DMS53 treated with DMSO at 0.1 percent for 48 hours (cell line): ENCODE results near the gene AP1S3.
"Not testable (repeated sequence)": the region's sequence is repeated elsewhere in the genome, so short reads cannot be mapped to it uniquely, and the experiment has no call there.

Experiments used
- DNase-seq: peaks from one replicate; lab custom pipeline; 2025; ENCODE audit not compliant: unreplicated experiment; lab: John Stamatoyannopoulos, UW

Gene AP1S3

DNA sequence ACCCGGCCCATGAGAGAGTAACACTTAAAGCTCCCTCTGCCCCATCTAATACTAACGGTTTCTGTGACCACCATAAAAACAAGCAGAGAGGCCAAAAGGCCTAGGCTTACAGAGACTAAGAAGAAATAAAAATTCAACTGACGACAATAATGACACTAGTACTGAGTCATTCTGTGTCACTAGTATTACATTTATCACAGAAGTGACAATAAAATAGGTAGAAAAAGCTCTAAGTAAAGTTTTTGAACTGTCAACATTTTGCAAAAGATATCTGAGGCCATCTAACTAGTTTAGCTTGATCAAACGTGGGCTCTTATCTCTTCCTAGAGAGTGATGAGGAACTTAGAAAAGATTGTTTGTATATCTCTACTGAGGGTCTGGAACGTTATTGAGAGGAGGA, 35.6 kb downstream of the AP1S3 start:
- no peak for DNase-seq

DNA sequence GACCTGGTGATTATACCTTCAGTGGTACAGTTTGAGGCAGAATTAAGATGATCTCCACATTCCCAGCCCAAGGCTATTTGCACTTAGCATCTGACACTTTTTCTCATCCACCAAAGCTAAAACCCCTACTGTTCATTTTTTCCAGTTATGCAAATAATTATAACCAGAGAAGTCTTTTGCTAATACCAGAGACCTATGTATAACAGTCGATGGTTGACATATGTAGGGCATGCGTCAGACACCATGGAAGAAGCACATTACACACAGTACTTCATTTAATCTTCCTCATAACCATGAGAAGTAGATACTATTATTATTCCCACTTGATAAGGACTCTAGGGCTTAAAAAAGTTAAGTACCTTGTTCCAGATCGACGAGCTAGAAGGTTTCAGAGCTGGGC, 36.5 kb downstream of the AP1S3 start:
- DNase-seq, result no peak

DNA sequence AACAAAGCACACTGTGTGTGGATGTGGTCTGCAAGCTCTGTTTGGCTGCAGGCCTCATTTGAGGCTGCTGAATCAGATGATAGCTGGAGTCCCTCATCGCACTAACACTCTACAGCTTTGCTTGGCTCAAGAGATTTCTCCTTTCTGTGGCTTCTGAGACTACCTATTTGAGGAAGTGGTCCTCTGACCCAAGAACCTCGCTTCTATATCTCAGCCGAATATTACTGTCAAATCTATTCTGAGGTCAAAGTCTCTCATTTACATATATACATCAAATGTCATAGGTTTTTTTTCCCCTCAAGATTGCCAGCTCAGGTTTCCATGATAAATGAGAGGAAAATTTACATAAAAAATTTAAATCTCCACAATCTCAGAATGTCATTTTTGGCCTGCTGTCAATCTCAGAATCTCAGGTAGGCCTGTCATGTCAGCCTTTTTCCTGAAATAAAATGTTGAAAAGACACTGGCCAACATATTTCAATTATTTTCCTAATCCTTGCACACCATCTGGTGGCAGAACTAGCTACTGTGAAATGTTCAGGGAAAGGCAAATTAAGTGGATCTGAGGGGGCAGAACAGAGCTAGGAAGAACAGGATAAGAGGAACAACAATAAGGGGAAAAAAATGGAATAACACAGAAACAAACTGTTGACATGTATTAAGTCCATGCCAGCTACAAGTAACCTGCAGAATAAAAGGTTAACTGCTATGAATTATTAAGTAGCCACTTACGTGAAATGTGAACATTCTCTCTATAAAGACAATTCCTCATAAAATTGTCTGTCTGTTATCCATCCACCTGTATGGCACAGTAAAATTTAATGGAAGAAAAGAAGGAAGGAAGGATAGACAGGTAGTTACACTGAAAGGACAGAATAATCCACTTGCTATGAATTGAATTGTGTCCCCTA, 39.3 kb downstream of the AP1S3 start:
- DNase-seq, result peak; percentile 19

DNA sequence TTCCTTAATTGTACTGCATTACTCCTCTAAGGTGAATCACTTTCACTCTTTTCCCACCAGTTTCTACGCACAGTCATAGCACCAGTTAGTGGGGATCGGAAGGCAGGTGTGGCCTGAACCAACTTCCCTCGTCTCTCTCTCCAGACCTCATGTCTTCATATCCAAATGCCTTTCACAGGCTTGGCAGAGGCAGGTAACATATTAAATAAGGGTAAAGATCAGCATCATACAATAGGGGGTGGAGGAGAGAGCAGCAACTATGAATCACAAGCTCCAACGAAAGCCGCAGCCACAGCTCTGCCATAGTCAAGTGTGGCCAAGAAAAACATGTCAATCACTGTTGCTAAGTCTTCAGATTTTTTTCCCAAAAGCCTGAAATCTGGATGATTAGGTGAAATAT, 40.3 kb downstream of the AP1S3 start:
- no peak for DNase-seq

DNA sequence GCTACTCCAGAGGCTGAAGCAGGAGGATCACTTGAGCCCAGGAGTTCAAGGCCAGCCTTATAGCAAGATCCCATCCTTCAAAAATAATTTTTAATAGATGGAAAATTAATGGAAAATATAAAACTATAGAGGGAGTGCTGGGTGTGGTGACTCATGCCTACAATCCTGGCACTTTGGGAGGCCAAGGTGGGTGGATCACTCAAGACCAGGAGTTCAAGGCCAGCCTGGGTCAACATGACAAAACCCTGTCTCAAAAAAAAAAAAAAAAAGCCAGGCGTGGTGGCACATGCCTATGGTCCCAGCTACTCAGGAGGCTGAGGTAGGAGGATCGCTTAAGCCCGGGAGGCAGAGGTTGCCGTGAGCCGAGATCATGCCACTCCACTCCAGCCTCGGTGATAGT, 48.0 kb downstream of the AP1S3 start:
- DNase-seq, result no peak

DNA sequence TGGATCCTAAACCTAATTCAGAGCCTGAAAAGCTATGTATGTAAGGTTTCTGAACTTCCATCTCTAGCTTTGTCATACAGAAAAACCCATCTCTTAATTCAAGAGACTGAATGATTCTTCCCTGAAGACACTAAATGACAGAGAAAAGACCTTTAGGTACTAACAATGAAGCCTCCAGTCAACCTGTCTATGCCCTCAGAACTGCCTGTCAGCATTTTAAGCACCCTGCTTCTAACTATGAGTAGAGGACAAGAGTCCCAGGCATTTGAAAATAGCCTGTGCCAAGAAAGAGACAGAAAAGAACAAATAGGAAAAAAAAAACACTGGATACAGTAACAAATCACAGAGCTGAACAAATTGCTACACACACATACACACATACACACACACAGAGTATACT, 48.6 kb downstream of the AP1S3 start:
- no peak for DNase-seq

DNA sequence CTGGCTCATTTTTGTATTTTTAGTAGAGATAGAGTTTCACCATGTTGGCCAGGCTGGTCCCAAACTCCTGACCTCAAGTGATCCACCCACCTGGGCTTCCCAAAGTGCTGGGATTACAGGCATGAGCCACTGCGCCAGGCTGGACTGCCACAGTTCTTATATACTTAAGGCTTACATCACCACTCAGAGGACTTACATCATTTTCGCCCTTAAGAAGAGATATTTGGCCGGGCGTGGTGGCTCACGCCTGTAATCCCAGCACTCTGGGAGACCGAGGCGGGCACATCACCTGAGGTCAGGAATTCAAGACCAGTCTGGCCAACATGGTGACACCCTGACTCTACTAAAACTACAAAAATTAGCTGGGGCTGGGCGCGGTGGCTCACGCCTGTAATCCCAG, 49.3 kb downstream of the AP1S3 start:
- DNase-seq, result not testable (repeated sequence)

DNA sequence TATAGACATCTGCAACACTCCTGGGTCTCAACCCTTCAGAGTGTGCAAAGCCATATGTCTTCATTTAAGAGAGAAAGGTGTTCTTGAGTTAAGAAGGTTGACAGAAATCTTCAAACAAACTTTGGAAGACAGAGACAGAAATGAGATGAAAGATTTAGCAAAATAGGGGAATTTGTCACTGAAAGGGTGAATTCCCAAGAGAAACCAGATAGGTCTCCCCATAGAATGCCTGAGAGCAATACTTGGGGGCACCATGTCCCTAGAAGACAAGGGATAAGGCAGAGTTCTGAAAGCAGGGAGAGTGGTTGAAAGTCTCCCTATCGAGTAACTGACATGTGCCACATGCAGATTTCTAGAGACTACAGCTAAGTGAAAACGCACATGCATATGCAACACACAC, 50.0 kb downstream of the AP1S3 start:
- DNase-seq, result no peak

DNA sequence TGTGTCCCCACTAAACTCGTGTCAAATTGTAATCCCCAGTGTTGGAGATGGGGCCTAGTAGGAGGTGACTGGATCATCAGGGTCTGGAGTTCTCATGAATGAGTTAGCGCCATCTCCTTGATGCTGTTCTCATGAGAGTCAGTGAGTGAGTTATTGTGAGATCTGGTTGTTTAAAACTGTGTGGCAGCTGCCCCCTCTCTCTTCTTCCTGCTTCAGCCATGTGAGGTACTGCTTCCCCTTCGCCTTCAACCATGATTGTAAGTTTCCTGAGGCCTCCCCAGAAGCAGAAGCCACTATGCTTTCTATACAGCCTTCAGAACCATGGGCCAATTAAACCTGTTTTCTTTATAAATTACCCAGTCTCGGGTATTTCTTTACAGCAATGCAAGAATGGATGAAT, 50.4 kb downstream of the AP1S3 start:
- DNase-seq, result no peak

DNA sequence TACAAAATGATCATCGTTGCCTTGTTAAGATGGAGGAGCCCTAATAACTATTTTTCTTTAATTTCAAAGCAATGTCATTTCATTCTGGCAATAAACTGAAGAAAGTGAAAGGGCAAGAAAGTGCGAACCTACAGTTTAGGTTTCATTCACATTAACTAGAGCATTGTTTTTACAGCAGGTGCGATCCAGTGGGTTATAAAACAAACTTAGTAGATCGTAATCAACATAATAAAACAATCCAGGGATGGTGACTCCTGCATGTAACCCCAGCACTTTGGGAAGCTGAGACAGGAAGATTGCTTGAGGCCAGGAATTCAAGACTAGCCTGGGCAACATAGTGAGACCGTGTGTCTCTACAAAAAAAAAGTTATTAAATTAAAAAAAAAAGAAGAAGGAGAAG, 51.1 kb downstream of the AP1S3 start:
- no peak for DNase-seq

DNA sequence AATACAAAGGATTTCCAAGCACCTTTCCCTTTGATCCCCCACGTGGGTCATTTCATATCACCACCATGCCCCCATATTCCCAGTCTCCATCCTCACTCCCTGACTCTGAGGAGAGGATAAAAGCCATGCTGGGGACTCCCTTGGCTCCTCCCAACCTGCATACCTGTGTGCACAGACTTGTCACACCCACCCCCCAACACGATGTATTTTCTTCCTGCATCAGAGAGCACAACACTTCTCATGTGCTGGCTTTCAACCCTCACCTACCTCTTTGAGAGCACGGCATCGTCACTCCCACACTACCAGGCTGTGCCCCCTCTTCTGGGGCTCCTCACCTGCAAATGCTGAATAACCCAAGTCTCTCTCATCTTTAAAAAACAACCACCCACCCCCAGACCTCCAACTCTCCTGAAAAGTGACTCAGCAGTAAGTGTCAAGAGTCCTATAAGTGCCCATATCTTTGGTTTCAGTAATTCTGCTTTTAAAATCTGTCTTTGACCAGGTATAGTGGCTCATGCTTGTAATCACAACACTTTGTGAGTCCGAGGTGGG, 53.1 kb downstream of the AP1S3 start:
- no peak for DNase-seq

DNA sequence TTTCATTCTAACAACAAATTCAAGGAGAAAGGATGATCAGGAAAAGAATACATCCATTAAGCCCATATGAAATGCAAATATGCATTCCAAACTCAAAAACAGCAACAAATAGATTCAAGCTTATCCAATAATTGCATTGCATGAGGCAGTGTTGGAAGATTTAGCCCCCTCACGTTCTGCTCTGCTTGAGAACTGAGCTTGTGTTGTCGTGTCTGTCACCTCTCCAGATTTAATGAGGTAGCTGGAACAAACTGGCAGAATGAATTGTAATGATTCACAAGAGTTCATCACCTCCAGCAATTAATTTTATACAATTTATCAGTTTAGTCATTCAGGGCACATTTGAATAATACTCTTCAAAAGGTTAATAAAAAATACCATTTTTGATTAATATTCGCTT, 54.8 kb downstream of the AP1S3 start:
- no peak for DNase-seq

DNA sequence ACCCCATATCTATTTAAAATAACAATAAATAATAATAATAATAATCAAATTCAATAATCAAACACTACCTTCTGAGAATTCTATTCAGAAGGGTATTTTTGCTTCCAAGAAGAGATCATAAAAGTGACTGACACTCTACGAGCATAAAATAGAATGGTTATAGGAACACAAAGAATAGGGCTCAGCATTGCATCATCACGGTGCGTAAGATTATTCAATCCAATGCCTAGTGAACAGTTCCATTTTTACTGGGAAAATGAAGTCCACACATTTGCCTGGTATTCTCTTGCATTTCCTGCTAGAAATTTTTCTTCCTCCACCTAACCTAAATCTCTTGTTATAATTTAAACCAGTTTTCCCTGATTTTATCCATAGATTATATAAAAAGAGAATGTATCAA, 55.8 kb downstream of the AP1S3 start:
- no peak for DNase-seq

DNA sequence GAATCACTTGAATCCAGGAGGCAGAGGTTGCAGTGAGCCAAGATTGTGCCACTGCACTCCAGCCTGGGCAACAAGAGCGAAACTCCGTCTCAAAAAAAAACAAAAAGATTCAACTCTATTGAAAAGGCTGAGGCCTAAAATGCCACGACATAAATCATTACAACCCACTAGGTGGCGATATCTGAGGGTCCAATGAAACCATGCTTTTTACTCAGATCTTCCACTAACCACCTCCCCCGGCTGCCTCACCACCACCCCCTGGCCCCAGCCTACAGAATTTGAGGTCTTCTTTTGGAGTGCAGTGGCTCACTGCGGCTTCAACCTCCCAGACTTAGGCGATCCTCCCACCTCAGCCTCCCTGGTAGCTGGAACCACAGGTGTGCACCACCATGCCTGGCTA, 57.5 kb downstream of the AP1S3 start:
- DNase-seq, result peak; percentile 4

DNA sequence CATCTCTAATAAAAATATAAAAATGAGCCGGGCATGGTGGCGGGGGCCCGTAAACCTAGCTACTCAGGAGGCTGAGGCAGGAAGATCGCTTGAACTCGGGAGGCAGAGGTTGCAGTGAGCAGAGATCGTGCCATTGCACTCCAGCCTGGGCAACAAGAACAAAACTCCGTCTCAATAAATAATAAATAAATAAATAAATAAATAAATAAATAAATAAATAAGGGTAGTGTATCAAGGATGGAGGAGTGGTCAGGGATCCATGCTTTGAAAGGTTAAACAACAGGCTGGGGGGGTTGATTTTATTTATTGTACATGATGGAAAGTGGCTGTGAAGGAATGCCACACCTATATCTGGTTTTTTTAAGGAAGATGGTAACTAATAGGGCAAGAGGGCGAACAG, 63.2 kb downstream of the AP1S3 start:
- no peak for DNase-seq

DNA sequence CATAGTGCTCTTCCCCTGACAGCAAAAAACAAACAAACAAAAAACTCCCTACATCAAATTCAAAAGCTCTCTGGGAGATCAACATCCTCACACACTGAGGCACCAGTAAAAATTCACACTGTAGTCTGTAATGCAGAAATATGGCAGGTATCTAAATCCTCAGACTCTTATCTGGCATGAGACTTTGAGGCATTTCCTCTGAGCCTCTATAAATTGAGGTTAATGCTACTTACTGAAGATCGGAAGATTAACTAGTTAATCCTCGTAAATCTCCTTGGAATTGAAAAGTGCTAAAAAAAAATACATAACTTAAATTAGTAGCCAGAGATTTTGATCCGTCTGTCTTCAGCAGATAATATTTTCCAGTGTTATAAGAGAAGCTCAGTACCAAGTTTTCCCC, 65.0 kb downstream of the AP1S3 start:
- DNase-seq, result no peak

DNA sequence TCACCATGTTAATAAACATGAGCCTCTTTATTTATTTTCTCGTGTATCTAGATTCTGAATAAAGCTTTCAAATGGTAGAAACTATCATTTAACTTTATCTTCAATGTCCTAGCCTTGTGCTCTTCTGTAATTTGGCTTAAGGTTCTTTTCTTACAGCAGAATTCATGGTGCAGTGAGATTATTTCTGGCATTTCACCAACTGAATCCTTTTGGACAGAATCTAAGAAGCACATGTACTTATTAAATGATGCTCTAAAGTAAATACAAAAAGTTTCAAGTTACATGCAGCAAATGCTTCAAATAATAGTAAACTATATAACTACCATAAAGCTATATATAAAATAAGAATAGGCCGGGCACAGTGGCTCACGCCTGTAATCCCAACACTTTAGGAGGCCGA, 65.9 kb downstream of the AP1S3 start:
- DNase-seq, result no peak

DNA sequence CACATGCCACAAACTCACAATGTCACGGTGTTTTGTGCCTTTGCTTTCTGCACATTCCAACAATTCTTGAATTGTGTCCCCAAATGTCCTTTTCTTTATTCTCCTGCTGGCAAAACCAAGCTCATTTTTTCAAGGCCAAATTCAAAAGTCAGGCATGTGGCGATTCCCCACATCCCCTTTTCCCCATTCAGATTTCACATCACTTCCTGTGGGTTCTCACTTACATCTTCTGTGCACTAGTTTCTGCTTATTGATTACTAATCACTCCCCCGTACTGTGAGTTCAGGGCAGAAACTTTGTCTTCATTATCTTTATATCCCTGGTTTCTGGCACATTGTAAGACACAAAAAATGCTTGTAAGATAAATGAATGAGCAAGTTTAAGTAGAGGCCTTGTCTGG, 69.2 kb downstream of the AP1S3 start:
- DNase-seq, result no peak

DNA sequence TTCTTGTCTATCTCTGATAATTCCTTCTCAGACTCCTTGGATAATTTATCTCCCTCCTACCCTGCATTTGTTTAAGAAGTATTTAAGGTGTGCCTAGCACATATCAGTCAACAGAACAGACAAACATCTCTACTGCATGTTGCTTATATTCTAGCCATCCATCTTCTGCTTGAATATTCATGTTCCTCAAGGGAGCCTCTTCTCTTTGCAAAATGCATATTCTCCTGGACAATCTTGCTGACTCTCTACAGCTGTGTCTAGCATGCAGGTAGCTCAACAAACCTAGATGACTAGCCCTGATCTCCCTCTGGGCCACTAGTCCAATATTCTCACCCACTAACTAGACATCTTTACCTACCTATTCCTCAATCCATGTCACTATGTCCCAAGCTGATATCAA, 70.0 kb downstream of the AP1S3 start:
- DNase-seq, result no peak

DNA sequence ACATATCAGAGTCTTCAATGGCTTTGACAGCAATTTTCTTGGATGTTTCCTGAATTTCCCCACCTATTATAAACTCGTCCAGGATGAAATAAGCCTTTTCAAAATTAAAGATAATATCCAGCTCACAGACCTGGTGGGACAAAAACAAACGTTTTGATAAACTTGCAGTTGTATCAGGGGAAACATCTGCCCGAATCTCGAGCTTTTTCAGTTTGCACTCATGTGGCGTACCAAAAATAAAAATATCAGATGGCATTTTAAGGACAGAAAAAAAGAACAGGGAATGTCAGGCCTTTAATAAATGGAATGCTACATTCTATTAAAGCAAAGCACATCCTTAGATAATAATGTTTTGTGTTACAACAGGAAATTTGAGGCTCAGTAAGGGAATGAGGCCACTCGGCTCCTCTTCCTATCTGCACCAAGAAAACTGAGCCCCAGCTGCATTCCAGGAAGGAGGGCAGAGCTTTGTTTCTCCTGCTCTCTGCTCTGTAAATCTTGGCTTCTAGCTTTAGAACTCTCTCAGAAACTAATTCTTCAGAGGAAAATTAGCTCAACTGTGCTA, 72.1 kb downstream of the AP1S3 start:
- no peak for DNase-seq

DNA sequence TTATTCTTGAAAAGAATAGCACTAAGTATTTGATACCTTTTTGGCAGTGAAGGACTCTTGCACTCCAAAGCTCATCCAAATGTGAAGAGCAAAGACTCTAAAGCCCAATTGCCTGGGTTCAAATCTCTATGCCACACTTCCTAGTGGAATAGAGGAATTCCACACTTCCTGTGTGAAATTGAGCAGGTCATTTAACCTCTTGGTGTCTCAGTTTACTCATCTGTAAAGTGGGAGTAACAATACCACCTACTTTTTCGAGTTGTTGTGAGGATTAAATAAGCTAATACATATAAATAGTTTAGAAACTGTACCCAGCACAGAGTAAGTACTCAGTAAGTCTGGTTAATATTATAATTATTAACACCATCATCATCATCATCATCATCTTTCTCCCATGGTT, 72.6 kb downstream of the AP1S3 start:
- no peak for DNase-seq

DNA sequence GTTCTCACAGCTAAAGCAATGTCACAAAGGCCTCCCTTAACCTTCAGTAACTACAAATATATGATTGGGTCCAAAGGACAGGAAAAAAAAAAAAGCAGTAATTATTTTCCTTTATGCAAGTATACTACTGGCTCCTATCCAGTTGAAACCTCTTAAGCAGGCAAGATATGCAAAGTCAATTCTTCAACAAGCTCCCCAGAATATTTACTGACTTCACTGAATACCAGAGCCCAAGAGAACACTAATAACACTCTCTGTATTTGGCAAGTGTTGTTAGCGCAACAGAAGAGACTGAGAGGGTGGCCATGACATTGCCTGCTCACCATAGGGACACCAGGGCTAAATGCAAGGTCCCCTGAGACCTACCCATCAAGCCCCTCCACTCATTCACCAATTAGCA, 74.5 kb downstream of the AP1S3 start:
- no peak for DNase-seq

DNA sequence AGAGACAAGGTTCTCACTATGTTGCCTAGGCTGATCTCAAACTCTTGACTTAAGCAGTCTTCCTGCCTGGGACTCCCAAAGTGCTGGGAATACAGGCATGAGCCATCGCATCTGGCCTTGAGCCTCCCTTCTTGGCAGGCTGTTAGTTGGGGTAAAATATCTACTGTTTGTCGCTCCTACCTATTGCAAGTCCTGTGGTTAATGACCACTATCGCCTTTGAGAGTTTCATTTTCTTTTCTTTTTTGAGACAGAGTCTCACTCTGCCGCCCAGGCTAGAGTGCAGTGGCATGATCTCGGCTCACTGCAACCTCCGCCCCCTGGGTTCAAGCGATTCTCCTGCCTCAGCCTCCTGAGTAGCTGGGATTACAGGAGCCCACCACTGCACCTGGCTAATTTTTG, 75.6 kb downstream of the AP1S3 start:
- DNase-seq, result not testable (repeated sequence)
